Activated CD4-positive, alpha-beta T cell treated with anti-CD3 and anti-CD28 coated beads, Interleukin-2, amount 10 ng/mL, durations not matched to agents 7 days and 5 days (primary cell): ENCODE data around the gene HOXA3. TPM values are rescaled to one million over a fixed set of nuclear protein-coding genes. Genes with fewer than 3 reads are reported as not detected.

Experiments
- CTCF ChIA-PET: fragments of 350-600 bp; sonication (Branson Sonifier 250); formaldehyde crosslinking; loops from one replicate; lab custom pipeline; 2021; ENCODE audit warnings: antibody characterized with exemption; lab: Charles Lee
- POLR2A ChIA-PET: fragments of 350-600 bp; sonication (Branson Sonifier 250); formaldehyde crosslinking; loops from one replicate; lab custom pipeline; 2021; ENCODE audit warnings: antibody characterized with exemption; lab: Charles Lee
- DNase-seq: peaks from one replicate; pipeline ENCODE4 v3.0.0-alpha.2; 2020
- H3K27ac Mint-ChIP-seq: one replicate; pipeline ENCODE4 v1.8.0; 2021; ENCODE audit warnings: mild to moderate bottlenecking, moderate library complexity, mixed read lengths
- H3K27me3 Mint-ChIP-seq: one replicate; pipeline ENCODE4 v1.8.0; 2021; ENCODE audit warnings: mixed read lengths
- H3K36me3 Mint-ChIP-seq: one replicate; pipeline ENCODE4 v1.8.0; 2021; ENCODE audit warnings: low read depth, mixed read lengths
- H3K4me1 Mint-ChIP-seq: one replicate; pipeline ENCODE4 v1.8.0; 2021; ENCODE audit warnings: mixed read lengths
- H3K4me3 Mint-ChIP-seq: one replicate; pipeline ENCODE4 v1.8.0; 2021; ENCODE audit warnings: mild to moderate bottlenecking, moderate library complexity, mixed read lengths
- H3K9me3 Mint-ChIP-seq: one replicate; pipeline ENCODE4 v1.8.0; 2021; ENCODE audit warnings: mixed read lengths
- total RNA-seq, 2 experiments: library from RNA; stranded (reverse); gene quantifications; one replicate each; pipeline ENCODE4 v1.2.3, GENCODE V29; 2021

HOXA3 gene
- total RNA-seq, 2 experiments from 2014 or later: not detected

DNA sequence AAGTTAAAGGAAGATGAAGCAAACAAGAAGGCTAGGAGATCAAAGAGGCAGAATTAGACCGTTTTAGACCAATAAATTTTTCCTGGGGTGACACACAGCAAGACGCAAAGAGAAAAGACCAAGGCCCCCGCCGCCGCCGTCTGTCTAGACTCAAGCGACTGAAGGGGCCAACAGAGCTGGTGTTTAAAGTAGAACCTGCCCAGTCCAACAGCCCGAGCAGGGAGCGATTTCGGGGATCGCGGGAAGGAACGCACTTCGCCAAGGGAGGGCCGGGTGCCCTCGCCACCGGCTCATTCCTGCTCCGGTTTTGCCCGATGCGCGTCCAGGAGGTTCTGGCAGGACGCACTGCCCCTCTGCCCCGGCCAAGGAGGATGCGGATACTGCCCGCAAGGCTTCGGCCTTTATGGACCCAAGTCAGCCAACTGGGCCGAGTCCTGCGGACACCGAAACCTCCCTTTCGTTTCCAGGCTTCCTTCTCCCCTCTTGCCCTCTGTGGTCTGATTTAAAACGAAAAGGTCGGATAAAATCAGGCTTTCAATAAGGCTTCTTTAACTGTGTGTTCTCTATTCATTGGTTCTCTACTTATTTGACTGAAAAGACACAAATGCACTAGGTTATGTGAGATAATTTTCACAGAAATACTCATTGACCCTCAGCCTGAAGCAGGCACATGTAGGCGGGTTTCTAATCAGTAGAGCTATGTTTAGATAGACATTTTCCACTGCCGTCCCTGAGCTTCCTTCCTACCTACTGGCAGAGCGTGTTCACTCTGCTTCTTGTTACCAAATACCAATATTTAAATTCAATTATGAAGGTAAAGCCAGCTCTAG is 6.3 kb upstream of the HOXA3 start:
- Mint-ChIP-seq H3K4me1 (peaks cover 11% of the 10 kb centered on the region), H3K36me3 (peaks cover 3% of the 10 kb centered on the region), H3K27me3 (peaks cover 86% of the 10 kb centered on the region), H3K27ac (peak overlapping the region; percentile 19), H3K9me3 (no peaks in the 10 kb centered on the region), H3K4me3 (no peak overlapping the region)
- POLR2A ChIA-PET: no interaction called here
- DNase-seq: no peak
- CTCF ChIA-PET: interaction anchor here (1.1 to 1.4 kb wide), 3 partner anchors 52 to 84 kb away, joined by 3 to 5 read pairs (median 4); partner anchors contain the start of gene EVX1

DNA sequence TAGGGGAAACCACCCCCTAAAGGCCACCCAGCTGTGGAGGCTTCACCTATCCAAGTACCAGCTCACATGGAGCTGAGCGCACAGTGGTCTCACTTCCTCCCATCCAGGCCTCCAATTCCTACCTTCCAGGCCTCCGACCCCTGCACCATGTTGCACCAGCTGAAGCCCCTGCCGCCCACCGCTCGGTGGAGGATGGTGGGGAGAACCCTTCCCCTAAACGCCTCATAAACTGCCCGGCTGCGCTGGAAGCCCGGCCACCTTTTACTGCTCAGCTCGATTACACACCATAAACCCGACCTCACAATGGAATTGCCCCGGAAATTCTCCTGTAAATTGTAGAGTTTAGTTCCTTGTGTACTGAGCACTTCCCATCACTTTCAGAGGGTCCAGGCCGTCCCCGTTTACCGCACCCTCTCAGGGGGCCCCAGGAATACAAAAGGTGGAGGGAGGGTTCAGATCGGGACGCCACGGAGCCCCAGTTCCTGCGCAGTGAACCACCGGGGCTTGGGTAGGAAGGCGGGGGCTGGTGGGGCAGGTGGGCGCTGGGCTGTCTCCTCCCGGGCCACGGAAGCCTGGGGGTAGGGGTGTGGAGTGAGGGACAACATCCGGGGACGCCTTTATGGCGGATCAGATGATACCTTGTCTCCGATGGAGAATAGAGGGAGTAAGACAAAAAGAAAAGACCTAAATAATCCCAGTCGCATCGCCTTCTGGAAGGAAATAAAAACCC is 5.5 kb upstream of the HOXA3 start:
- H3K27me3 Mint-ChIP-seq: peaks cover 87% of the 10 kb centered on the region
- peak overlapping the region; percentile 75 for H3K27ac Mint-ChIP-seq
- ChIA-PET POLR2A (no interaction called here), CTCF (interaction anchor here (0.9 to 1.4 kb wide), 4 partner anchors 9 to 96 kb away, joined by 3 to 6 read pairs (median 3); no protein-coding TSS in a partner anchor)
- H3K4me1 Mint-ChIP-seq: peaks cover 11% of the 10 kb centered on the region
- peaks cover 3% of the 10 kb centered on the region for H3K36me3 Mint-ChIP-seq
- H3K4me3 Mint-ChIP-seq: no peak overlapping the region
- no peaks in the 10 kb centered on the region for H3K9me3 Mint-ChIP-seq
- DNase-seq: no peak

DNA sequence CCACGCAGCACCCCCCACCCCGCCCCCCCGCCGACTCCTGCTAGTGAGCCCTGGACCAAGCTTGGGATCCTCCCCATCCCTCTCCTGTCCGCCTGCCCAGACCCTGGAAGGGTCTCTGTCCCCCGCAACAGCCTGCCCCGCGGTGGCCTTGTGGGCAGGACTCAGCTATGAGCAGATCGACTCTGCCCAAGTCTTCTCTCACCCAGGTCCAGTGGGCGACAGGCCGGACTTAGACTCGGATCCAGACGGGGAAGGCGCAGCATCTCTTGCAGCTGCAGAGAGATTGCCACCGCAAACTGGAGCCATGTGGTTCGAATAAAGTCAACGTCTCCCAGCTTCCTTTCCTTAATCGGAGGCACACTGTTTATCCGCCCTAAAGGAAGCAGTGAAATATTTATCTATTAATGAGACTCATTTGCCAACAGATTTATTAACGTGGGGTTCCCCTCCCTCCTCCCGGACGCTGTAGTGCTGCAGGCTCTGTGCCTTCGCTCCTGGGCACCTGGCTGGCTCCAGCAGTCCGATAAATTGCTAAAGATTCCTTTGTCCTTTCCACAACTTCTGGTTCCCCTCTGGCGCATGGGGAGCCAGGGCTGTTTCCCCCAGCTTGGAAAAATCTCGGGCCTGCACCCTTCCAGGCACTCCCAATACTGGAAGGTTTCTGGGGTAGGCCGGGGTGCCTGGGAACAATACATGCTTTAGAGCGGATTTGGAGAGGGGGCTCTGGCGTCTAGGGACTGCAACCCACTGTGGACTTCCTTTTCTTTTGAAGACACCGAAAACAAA is 4.7 kb upstream of the HOXA3 start:
- no peak for DNase-seq
- H3K36me3 Mint-ChIP-seq: peaks cover 3% of the 10 kb centered on the region
- H3K27ac Mint-ChIP-seq: peak overlapping the region; percentile 75
- no peaks in the 10 kb centered on the region for H3K9me3 Mint-ChIP-seq
- ChIA-PET POLR2A (no interaction called here), CTCF (interaction anchor here (0.8 to 1.4 kb wide), 5 partner anchors 9 to 97 kb away, joined by 3 to 6 read pairs (median 3); no protein-coding TSS in a partner anchor)
- H3K4me3 Mint-ChIP-seq: peak overlapping the region; percentile 50
- H3K4me1 Mint-ChIP-seq: peaks cover 11% of the 10 kb centered on the region
- H3K27me3 Mint-ChIP-seq: peaks cover 85% of the 10 kb centered on the region

DNA sequence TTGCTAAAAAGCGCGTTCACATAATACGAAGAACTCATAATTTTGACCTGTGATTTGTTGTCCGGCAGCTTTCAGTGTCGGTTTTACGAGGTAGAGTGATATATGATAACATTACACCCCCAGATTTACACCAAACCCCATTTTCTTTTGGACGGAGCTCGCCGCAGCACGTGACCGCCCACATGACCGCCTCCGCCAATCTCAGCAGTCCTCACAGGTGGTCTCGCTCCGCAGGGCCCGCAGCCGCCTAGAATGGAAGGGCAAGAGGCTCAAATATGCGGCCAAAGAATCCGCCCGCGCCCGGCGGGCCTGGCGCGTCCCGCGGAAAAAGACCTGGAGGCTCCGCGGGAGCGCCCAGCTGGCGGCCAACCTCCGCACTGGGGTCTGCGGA is 4.1 kb upstream of the HOXA3 start, which contains the start of gene HOXA7:
HOXA7 (minus strand) TSS at position 168 of the 391 bp plus-strand sequence; CDS start at position 38, 130 bp downstream.
- H3K4me3 Mint-ChIP-seq: peak within 1 kb of the TSS; percentile 50
- ChIA-PET POLR2A (no interaction called here), CTCF (interaction anchor here (0.8 to 1.4 kb wide), 2 partner anchors 12 to 34 kb away, joined by 3 to 6 read pairs; no protein-coding TSS in a partner anchor)
- no peaks in the 10 kb centered on the region for H3K9me3 Mint-ChIP-seq
- peaks cover 17% of the 10 kb centered on the region for H3K4me1 Mint-ChIP-seq
- DNase-seq: no peak
- H3K27me3 Mint-ChIP-seq: peaks cover 86% of the 10 kb centered on the region
- peaks cover 3% of the 10 kb centered on the region for H3K36me3 Mint-ChIP-seq
- H3K27ac Mint-ChIP-seq: peak within 1 kb of the TSS; percentile 82

DNA sequence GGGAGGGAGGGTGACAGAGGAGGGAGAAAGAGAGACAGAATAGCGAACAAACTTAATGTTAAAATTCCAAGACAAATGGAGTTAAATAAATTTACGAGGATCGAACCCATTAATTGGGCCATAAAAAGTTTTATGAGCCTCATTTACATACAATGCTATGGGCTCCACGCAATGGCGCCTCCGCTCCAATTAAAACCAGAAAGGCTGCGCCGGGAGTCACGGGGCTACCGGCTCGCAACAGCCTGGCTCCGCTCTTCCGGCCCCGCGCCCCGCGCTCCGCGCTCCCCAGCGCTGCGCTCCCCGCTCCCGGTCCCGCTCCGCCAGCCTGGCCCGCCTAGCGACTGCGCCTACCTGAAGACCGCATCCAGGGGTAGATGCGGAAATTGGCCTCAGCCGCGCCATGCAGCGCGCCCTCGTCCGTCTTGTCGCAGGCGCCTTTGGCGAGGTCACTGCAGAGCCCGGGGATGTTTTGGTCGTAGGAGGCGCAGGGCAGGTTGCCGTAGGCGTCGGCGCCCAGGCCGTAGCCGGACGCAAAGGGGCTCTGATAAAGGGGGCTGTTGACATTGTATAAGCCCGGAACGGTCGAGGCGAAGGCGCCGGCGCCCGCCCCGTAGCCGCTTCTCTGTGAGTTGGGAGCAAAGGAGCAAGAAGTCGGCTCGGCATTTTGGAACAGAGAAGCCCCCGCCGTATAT is 3.6 kb upstream of the HOXA3 start:
- peak overlapping the region; percentile 82 for H3K27ac Mint-ChIP-seq
- no peak for DNase-seq
- POLR2A ChIA-PET: no interaction called here

DNA sequence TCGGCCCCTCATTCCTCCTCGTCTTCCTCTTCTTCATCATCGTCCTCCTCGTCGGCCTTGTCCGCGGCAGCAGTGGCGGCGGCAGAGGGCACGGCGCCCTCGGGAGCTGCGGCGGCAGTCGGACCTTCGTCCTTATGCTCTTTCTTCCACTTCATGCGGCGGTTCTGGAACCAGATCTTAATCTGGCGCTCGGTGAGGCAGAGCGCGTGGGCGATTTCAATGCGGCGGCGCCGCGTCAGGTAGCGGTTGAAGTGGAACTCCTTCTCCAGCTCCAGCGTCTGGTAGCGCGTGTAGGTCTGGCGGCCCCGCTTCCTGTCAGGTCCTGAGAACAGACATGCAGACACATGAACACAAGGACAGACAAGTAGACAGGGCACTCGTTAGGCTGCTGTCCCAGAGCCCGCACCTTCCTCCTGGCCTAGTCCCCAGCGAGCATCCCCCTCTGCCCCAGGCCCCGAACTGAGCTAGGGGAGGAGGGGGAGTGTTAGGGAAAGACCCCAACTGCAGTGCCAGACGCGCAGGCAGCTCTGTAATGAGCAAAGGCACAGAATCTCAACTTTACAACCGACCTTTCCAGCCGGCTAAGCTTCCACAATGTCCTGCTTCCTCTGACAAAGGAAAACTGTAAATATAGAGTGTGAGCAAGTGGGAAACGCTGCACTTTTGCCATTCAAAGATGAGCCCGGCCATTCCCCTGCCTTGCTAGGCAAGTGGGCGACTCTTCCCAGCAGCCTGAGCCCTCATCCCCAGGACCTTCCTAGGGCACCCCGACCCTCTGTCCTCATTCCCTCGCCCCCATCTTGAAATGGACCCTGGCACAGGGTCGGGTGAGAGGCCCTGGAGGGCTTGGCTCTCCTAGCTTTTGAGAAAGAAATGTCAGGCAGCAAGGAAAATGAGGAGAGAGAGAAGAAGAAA is 2.8 kb upstream of the HOXA3 start:
- Mint-ChIP-seq H3K27me3 (peaks cover 91% of the 10 kb centered on the region), H3K9me3 (no peaks in the 10 kb centered on the region), H3K36me3 (peaks cover 3% of the 10 kb centered on the region), H3K4me3 (peak overlapping the region; percentile 47), H3K4me1 (peaks cover 25% of the 10 kb centered on the region), H3K27ac (peak overlapping the region; percentile 82)
- ChIA-PET POLR2A (no interaction called here), CTCF (interaction anchor here (0.7 to 0.8 kb wide), 2 partner anchors 13 to 24 kb away, joined by 3 read pairs; no protein-coding TSS in a partner anchor)
- no peak for DNase-seq

More for the DNA sequence above, 3.6 kb upstream of the HOXA3 start:
- peak overlapping the region; percentile 47 for H3K4me3 Mint-ChIP-seq
- CTCF ChIA-PET: interaction anchor here (0.7 to 1.4 kb wide), 4 partner anchors 12 to 34 kb away, joined by 3 to 6 read pairs (median 3); no protein-coding TSS in a partner anchor
- H3K4me1 Mint-ChIP-seq: peaks cover 21% of the 10 kb centered on the region
- no peaks in the 10 kb centered on the region for H3K9me3 Mint-ChIP-seq
- H3K36me3 Mint-ChIP-seq: peaks cover 3% of the 10 kb centered on the region
- H3K27me3 Mint-ChIP-seq: peaks cover 88% of the 10 kb centered on the region

DNA sequence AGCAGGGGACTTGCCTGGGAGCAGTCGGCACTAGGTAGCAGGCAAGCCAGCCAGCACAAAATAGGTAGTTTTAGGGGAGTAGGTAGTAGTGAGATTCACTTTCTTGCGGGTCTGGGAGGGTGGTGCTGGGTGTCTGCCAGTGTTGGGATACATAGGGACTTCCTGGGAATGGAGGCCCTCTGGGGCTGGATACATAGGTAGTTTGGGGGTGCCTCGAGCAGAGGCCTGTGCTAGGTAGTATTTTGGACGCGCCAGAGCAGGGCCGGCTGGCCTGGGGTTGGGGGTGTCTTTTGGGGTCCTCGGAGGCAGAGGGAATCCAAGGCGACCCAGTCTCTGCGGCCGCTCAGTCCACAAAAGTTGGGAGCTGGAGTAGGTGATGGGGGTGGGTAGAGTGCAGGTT is 2.0 kb upstream of the HOXA3 start:
- Mint-ChIP-seq H3K4me1 (peaks cover 21% of the 10 kb centered on the region), H3K9me3 (no peaks in the 10 kb centered on the region), H3K27ac (no peak overlapping the region), H3K4me3 (no peak overlapping the region), H3K36me3 (peaks cover 1% of the 10 kb centered on the region), H3K27me3 (peaks cover 90% of the 10 kb centered on the region)
- DNase-seq: no peak
- ChIA-PET CTCF (interaction anchor here (0.7 kb wide), 1 partner anchor 40 kb away, joined by 3 read pairs; no protein-coding TSS in a partner anchor), POLR2A (no interaction called here)

DNA sequence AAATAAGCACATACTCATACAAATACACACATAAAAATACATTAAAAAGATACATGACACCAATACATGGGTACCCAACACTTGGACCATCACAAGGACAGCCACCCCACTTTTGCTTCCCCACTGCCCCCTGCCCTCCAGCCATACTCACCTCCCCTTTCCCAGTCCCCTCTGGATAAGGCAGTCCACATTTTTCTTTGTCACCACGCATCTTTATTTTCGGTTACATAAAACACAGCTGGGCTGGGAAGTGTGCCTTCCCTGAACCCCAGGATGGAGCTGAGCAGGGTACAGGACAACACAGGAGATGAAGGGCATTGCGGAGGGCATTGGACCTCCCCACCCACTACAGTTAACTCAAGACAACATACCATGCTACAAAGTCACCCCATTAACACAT is 1.1 kb upstream of the HOXA3 start:
- Mint-ChIP-seq H3K36me3 (peaks cover 1% of the 10 kb centered on the region), H3K4me3 (no peak overlapping the region), H3K27ac (no peak overlapping the region), H3K27me3 (peaks cover 89% of the 10 kb centered on the region), H3K4me1 (peaks cover 21% of the 10 kb centered on the region), H3K9me3 (no peaks in the 10 kb centered on the region)
- ChIA-PET CTCF (interaction anchor here (0.7 to 1.5 kb wide), 2 partner anchors 26 to 41 kb away, joined by 3 to 6 read pairs; no protein-coding TSS in a partner anchor), POLR2A (no interaction called here)
- no peak for DNase-seq

DNA sequence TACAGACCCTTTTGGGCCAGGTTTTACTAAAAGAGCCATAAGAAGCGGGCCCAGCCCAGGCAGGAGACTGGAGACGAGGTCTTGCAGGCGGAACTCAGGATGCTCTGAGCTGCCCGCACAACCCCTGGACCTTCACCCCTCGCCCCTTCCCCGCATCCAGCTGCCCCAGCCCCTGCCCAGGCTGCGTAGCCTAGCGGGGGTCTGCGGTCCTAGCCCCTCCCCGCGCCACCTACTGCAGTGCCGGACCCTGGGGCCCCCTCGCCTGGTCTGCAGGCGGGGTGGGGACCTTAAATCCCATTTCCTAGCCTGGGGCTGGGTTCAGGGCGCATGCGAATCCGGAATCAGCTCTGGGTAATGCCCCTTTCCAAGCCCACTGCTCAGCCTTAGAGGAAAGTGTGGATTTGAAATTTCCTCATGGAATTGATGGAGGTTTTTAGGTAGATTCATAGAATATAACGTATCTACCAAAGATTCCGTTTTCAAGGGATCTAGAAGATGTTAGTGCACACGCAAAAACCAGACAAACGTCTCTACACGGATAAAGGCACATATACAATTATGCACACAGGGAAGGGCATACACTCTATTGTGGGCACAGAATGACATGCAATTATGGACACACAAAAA is 546 bp upstream of the HOXA3 start:
- peaks cover 89% of the 10 kb centered on the region for H3K27me3 Mint-ChIP-seq

DNA sequence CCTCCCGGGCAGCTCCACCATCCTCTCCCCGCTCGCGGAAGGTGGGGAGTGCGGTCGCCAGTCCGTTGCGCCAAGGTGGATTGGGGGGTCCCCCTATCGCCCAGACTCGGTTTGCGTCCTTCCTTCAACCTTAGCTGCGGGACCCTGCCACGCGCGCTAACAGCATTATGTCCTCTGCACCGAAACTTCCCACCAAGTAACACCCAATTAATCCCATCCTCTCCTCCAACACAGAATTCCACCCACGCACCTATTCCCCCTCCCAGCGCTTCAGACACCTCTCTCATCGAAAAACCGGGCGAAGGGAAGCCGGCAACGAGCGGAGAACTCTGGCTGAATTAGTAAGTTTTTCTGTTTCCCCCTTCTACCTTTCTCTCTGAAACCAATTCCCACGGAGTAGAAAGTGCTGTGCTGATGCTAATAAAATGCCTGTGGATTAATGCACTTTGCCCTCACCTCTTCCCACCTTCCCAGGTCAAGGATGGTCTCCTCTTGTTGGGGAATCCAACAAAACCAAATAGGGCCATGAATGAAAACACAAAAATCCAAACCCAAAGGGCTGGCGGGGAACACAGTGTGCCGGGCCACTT is 947 bp downstream of the HOXA3 start:
- POLR2A ChIA-PET: interaction anchor here (1.0 kb wide), 1 partner anchor 21 kb away, joined by 3 read pairs; no protein-coding TSS in a partner anchor
- peaks cover 90% of the 10 kb centered on the region for H3K27me3 Mint-ChIP-seq
- DNase-seq: no peak
- CTCF ChIA-PET: interaction anchor here (0.8 to 3.0 kb wide), 12 partner anchors 10 to 104 kb away, joined by 3 to 11 read pairs (median 4); partner anchors contain the start of genes EVX1, HOXA11 and HOXA13
- H3K36me3 Mint-ChIP-seq: peaks cover 1% of the 10 kb centered on the region
- peak overlapping the region; percentile 39 for H3K4me3 Mint-ChIP-seq
- peaks cover 27% of the 10 kb centered on the region for H3K4me1 Mint-ChIP-seq
- peak overlapping the region; percentile 31 for H3K27ac Mint-ChIP-seq
- no peaks in the 10 kb centered on the region for H3K9me3 Mint-ChIP-seq

More for the DNA sequence above, 546 bp upstream of the HOXA3 start:
- Mint-ChIP-seq H3K36me3 (peaks cover 1% of the 10 kb centered on the region), H3K4me1 (peaks cover 27% of the 10 kb centered on the region), H3K9me3 (no peaks in the 10 kb centered on the region), H3K27ac (no peak overlapping the region), H3K4me3 (no peak overlapping the region)
- POLR2A ChIA-PET: no interaction called here
- no peak for DNase-seq
- CTCF ChIA-PET: interaction anchor here (1.0 to 3.0 kb wide), 3 partner anchors 8 to 43 kb away, joined by 3 to 11 read pairs (median 6); no protein-coding TSS in a partner anchor
